Left hindlimb (tissue), 1 donor: ENCODE results near the gene MAGEH1.

Experiments
- DNase-seq: peaks from one replicate; pipeline ENCODE4 v3.0.0-alpha.2; 2018

MAGEH1 gene

GRCh38 chrX:55490974-55491373 is 39.0 kb downstream of the MAGEH1 start:
- no peak for DNase-seq
